HTERT RPE-1 (cell line): ENCODE results near the gene CCR8.
"Not testable (repeated sequence)": the region's sequence is repeated elsewhere in the genome, so short reads cannot be mapped to it uniquely, and the experiment has no call there.

Source experiments
- in situ Hi-C: fragments of 300-500 bp; cut with MboI; formaldehyde crosslinking; loops from 4 replicates; pipeline ENCODE4 v1.14.3; 2020; ENCODE audit warnings: low sequenced_read_pairs

CCR8 gene

GRCh38 chr3:39346785-39347585, 17.5 kb downstream of the CCR8 start:
- in situ Hi-C loops = no loop called here

GRCh38 chr3:39347586-39347876, 18.0 kb downstream of the CCR8 start:
- in situ Hi-C loops = no loop called here

- in situ Hi-C loops = no loop called here
These were observed 19.6 kb downstream of the CCR8 start for GRCh38 chr3:39349080-39349479.

GRCh38 chr3:39350714-39351113, 21.2 kb downstream of the CCR8 start:
- in situ Hi-C loops = no loop called here

DNA sequence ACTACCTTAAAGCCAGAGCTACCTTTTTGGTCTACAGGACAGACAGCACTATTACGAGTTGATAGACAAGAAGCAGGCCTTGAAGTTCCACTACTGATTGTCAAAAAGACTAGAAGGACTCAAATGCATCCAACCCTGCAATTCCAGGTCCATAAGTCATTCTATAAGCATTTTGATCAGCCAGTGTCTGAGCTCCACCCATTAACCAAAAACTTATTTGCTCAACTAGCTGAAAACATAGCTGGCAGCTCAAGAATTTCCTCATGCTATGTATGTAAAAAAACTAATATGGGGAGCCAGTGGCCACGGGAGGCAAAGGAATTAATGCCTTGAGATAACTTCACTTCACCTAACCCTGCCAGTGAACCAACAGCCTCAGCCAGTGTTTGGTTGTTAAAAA, 21.6 kb downstream of the CCR8 start:
- in situ Hi-C loops = not testable (repeated sequence)

DNA sequence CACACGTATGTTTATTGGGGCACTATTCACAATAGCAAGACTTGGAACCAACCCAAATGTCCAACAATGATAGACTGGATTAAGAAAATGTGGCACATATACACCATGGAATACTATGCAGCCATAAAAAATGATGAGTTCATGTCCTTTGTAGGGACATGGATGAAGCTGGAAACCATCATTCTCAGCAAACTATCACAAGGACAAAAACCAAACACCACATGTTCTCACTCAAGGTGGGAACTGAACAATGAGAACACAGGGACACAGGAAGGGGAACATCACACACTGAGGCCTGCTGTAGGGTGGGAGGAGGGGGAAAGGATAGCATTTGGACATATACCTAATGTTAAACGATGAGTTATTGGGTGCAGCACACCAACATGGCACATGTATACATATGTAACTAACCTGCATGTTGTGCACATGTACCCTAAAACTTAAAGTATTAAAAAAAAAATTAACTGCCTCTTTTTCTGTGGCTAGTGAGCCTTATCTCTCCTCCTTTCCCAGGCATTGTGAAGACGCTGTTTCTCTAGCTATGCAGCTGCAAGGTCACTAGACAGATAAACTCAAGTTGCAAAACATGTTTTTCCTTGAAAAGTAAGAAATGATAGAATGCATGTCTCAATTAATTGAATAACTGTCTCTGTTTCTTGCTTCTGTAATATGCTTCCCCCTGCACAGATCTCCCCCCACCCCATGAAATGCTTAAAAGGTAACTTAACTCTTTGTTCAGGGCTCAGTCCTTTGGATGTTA, 23.8 kb downstream of the CCR8 start:
- in situ Hi-C loops = not testable (repeated sequence)

- in situ Hi-C loops = no loop called here
These were observed 28.8 kb downstream of the CCR8 start for GRCh38 chr3:39358333-39358732.

DNA sequence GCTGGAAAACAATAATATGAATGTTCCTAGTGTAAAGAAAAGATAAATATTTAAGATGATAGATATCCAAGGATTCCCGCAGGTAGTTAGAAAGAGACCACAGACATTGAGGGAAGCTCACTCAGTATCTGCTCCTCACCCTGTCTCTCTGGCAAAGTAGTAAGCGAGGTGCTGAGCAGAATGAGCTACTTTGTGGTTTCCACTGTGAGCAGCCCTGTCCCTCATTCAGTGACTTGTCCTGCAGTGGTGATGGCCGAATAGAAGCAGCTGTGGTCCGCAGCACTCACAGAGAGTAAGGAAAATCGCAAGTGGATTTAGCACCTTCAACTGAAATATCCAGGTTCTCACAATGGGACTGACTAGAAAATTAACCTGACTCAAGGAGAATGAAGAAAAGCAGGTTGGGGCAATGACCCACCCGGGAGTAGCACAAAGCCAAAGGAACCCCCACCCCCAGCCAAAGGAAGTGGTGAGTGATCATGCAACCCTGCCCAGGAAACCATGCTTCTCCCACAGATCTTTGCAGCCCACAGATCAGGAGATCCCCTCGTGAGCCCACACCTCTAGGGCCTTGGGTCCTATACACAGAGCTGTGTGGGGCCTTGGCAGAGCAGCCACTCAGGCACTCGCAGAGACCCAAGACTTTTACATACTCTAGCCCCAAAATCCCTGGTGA, 31.9 kb downstream of the CCR8 start:
- in situ Hi-C loops = no loop called here

DNA sequence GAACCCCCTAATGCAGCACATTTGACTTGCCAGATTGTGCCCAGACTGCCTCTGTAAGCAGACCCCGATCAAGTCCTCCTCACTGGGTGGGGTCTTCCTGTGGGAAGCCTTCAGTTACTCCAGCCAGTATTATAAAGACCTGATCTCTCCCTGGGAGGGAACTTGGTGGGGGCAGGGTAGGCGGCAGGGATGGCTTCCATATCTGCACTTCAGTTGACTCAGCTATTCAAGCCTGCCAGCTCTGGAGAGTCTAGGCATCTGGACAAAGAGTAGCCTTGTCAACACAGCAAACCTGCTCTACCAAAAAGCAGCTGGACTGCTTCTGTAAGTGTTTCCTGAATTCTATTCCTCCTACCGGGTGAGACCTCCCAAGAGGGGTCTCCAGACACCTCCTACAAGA, 32.7 kb downstream of the CCR8 start:
- in situ Hi-C loops = no loop called here

DNA sequence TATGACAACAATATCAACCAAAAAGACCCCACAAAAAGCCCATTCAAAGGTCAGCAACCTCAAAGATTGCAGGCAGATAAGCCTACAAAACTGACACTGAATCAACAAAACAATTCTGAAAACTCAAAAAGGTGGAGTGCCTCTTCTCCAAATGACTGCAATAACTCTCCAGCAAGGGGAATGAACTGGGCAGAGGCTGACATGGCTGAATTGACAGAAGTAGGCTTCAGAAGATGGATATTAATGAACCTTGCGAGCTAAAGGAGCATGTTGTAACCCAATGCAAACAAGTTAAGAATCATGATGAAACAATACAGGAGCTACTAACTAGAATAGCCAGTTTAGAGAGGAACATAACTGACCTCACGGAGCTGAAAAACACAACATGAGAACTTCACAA, 33.3 kb downstream of the CCR8 start:
- in situ Hi-C loops = no loop called here

GRCh38 chr3:39370450-39370849, 40.9 kb downstream of the CCR8 start:
- in situ Hi-C loops = not testable (repeated sequence)

DNA sequence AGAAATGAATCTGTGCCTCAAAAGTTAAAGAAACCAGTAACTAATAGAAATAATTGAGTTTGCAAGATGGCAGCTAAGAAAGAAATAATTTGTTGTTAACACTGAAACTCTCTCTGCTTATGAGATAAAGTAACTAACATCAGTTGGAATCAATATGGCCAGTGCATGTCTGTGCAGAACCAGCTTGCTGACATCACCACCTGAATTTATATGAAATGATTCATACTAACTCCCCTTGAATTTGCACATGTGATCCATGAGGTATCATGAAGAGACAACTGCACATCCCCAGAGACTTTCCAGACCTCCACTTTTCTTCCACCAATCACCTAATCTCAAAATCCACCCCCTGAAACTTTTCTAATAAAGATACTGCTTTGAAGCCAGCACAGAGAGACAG, 43.3 kb downstream of the CCR8 start:
- in situ Hi-C loops = no loop called here

- in situ Hi-C loops = no loop called here
These were observed 47.6 kb downstream of the CCR8 start for GRCh38 chr3:39376959-39377634.

DNA sequence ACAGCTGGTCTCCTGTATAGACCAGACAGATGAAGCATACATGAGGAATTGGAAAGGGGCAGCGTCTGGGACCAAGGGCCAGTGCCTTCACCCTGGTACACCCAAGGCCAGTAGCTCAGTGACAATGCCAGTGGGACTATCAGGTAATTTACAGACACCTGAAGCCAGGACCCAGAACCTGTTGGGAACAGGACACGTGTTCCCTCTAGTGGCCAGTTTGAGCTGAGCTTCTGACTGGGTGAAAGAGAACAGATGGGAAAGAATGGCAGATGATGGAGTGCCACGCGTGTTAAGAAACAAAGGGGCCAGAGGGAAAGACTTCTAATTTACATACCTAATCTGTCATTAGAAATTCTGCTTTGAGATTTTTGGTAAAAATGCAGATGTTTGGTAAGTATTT, 48.6 kb downstream of the CCR8 start:
- in situ Hi-C loops = no loop called here

DNA sequence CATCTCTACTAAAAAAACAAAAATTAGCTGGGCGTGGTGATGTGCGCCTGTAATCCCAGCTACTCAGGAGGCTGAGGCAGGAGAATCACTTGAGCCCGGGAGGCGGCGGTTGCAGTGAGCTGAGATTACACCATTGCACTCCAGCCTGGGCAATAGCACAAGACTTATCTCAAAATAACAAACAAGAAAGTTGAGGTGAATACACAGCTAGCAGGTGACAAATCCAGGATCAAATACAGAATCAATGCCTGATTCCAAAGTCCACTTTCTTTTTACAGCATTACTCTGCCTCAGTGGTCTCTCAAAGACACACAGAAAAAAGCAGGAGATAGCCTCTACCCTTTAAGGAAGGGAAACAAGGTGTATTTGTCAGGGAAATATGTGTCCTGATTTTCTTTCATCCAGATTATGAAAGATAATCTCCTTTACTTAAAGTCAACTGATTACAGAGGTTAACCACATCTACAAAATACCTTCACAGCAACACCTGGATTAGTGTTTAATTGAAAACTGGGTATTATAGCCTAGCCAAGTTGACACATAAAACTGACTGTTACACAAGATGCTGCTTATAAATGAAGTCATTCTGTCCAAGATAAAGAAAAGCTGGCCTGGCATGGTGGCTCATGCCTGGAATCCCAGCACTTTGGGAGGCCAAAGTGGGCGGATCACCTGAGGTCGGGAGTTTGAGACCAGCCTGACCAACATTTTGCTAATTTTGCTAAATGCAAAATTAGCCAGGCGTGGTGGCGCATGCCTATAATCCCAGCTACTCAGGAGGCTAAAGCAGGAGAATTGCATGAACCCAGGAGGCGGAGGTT, 49.7 kb downstream of the CCR8 start:
- in situ Hi-C loops = no loop called here

GRCh38 chr3:39379778-39380155, 50.3 kb downstream of the CCR8 start:
- in situ Hi-C loops = no loop called here

DNA sequence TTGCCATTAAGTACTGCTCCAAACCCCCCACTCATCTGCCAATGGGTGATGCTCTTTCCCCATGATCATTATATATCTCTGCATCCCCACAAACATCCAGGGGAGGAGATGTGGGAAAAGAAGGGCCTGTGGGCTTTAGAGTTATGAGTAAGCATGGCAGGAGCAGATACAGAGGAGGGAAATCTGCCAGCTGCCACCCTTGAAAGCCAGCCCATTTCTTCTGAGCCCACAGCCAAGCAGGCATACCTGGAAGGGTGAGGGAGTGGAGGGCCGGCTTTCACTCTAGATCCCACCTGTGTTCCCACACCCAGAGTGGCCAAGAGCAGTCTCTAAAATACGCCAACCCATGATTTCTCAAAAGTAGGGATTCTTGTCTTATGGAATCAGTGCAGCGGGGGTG, 51.9 kb downstream of the CCR8 start:
- in situ Hi-C loops = no loop called here
